ENCODE measurements around the gene ZNF655.

- TF ChIP-seq CBX8 (IDR thresholded peaks at IDR 0.05; ENCODE audit: borderline replicate concordance, low read depth, low read length) (no peak), POLR2AphosphoS5 (IDR thresholded peaks at IDR 0.05; ENCODE audit: low read depth, low read length) (no peak), TCF12 (IDR thresholded peaks at IDR 0.05; ENCODE audit: low read depth, low read length) (no peak), POLR2A (IDR thresholded peaks at IDR 0.05; ENCODE audit: control extremely low read depth in 1 of 2, low read depth in 2 of 2, low read length in 2 of 2) (no peak), CEBPB (IDR thresholded peaks at IDR 0.05; ENCODE audit: low read depth, low read length) (no peak), CTCF (IDR thresholded peaks at IDR 0.05; ENCODE audit: control extremely low read depth in 1 of 3, insufficient read depth in 1 of 3, low read depth in 1 of 3, low read length in 3 of 3) (no peak), EZH2 (IDR thresholded peaks at IDR 0.05; ENCODE audit: low read depth, low read length, severe bottlenecking) (no peak)
These were observed 56.1 kb downstream of the ZNF655 start for GRCh38 chr7:99614495-99614894.

Measured in H1 (cell line).